A673 (cell line): ENCODE data around the gene KRTAP4-5. TPM values are rescaled to one million over a fixed set of nuclear protein-coding genes. Genes with fewer than 3 reads are reported as not detected.
"Not testable (repeated sequence)": the region's sequence is repeated elsewhere in the genome, so short reads cannot be mapped to it uniquely, and the experiment has no call there.

ENCODE experiments used
- BruUV-seq: library from RNA; stranded (reverse); fragments of 400-500 nt; replicated peaks from 2 replicates; lab custom pipeline; 2021; lab: Mats Ljungman, UMichigan
- CTCF ChIA-PET: fragments of 300-600 bp; sonication (Branson Sonifier 250); formaldehyde crosslinking; loops from one replicate; lab custom pipeline; 2022; ENCODE audit warnings: antibody characterized with exemption; lab: Charles Lee
- POLR2A ChIA-PET: fragments of 300-600 bp; sonication (Branson Sonifier 250); formaldehyde crosslinking; loops from one replicate; lab custom pipeline; 2022; ENCODE audit warnings: antibody characterized with exemption; ENCODE audit not compliant: low non-redundant PET; lab: Charles Lee
- DNase-seq: peaks from one replicate; pipeline ENCODE4 v3.0.0-alpha.2; 2015; ENCODE audit warnings: low spot score
- H3K27ac ChIP-seq: fragments of 200-600 bp; sonication (generic); 2 replicates; pipeline ENCODE4 v1.5.1; 2016; ENCODE audit warnings: mixed run types, low read depth, mild to moderate bottlenecking, mixed read lengths, antibody characterized with exemption, low read length; ENCODE audit not compliant: poor library complexity, severe bottlenecking
- H3K27me3 ChIP-seq: fragments of 200-600 bp; sonication (generic); replicated peaks from 2 replicates; pipeline ENCODE4 v1.6.1; 2017; ENCODE audit warnings: mixed run types, low read depth, mild to moderate bottlenecking, mixed read lengths, antibody characterized with exemption, low read length; ENCODE audit not compliant: insufficient read depth, poor library complexity
- H3K36me3 ChIP-seq: fragments of 200-600 bp; sonication (generic); 2 replicates; pipeline ENCODE4 v1.6.1; 2016; ENCODE audit warnings: mixed run types, mild to moderate bottlenecking, mixed read lengths, antibody characterized with exemption, low read length; ENCODE audit not compliant: insufficient read depth, poor library complexity, severe bottlenecking
- H3K4me1 ChIP-seq: fragments of 200-600 bp; sonication (generic); 2 replicates; pipeline ENCODE4 v1.6.1; 2017; ENCODE audit warnings: mixed run types, mild to moderate bottlenecking, mixed read lengths, antibody characterized with exemption, low read length; ENCODE audit not compliant: insufficient read depth, poor library complexity, severe bottlenecking
- H3K4me3 ChIP-seq: fragments of 200-600 bp; sonication (generic); 2 replicates; pipeline ENCODE4 v1.5.1; 2016; ENCODE audit warnings: low read depth, mixed run types, mild to moderate bottlenecking, mixed read lengths, low read length; ENCODE audit not compliant: poor library complexity, severe bottlenecking
- H3K9me3 ChIP-seq: fragments of 200-600 bp; sonication (generic); 2 replicates; pipeline ENCODE4 v1.6.1; 2016; ENCODE audit warnings: mixed run types, low read depth, mild to moderate bottlenecking, mixed read lengths, antibody characterized with exemption, low read length; ENCODE audit not compliant: poor library complexity, severe bottlenecking
- CTCF ChIP-seq: fragments of 300-800, 200-600 bp; sonication (generic); conservative IDR thresholded peaks from 2 replicates; pipeline ENCODE4 v1.5.1; 2017; ENCODE audit warnings: low read depth, mild to moderate bottlenecking, antibody characterized with exemption, low read length, moderate library complexity, mixed read lengths
- EZH2 ChIP-seq: fragments of 200-600 bp; sonication (generic); IDR thresholded peaks from 2 replicates; pipeline ENCODE4 v1.6.1; 2017; ENCODE audit warnings: borderline replicate concordance, low read depth, mild to moderate bottlenecking, mixed read lengths, antibody characterized with exemption, low read length; ENCODE audit not compliant: poor library complexity, severe bottlenecking
- intact Hi-C: fragments of 100-400 bp; cut with micrococcal nuclease; formaldehyde crosslinking; loops from one replicate; pipeline ENCODE4 v1.10.0; 2022; ENCODE audit not compliant: unreplicated experiment
- total RNA-seq: library from RNA; stranded (reverse); gene quantifications from 2 replicates; pipeline ENCODE4 v1.2.3, GENCODE V29; 2021

KRTAP4-5 gene
- total RNA-seq, 1 experiment from 2014 or later = not detected

- no peaks in the 10 kb centered on the region for H3K36me3 ChIP-seq
- BruUV-seq = no TSS peak
- H3K27me3 ChIP-seq = no peaks in the 10 kb centered on the region
- TF ChIP-seq CTCF = no peak
- TF ChIP-seq EZH2 = no peak
- no peak overlapping the region for H3K27ac ChIP-seq
- intact Hi-C loops = no loop called here
- no peak for DNase-seq
- ChIA-PET POLR2A (no interaction called here), CTCF (no interaction called here)
- no peak overlapping the region for H3K4me3 ChIP-seq
- no peaks in the 10 kb centered on the region for H3K4me1 ChIP-seq
- H3K9me3 ChIP-seq = no peaks in the 10 kb centered on the region
Measured at GRCh38 chr17:41125064-41125463, 24.6 kb downstream of the KRTAP4-5 start.

- H3K27ac ChIP-seq, BruUV-seq, intact Hi-C loops, H3K9me3 ChIP-seq, CTCF ChIA-PET, H3K36me3 ChIP-seq, H3K27me3 ChIP-seq, H3K4me1 ChIP-seq, DNase-seq, POLR2A ChIA-PET, H3K4me3 ChIP-seq: not testable (repeated sequence)
Measured at GRCh38 chr17:41123991-41124371, 25.6 kb downstream of the KRTAP4-5 start, which contains the start of gene KRTAP4-12. KRTAP4-12 (minus strand) TSS chr17:41124182; CDS start chr17:41124122, 60 bp downstream.

GRCh38 chr17:41123292-41123990 lies 26.2 kb downstream of the KRTAP4-5 start:
- H3K4me3 ChIP-seq, DNase-seq, H3K9me3 ChIP-seq, H3K36me3 ChIP-seq, POLR2A ChIA-PET, H3K4me1 ChIP-seq, H3K27ac ChIP-seq, BruUV-seq, CTCF ChIA-PET, H3K27me3 ChIP-seq, intact Hi-C loops: not testable (repeated sequence)

GRCh38 chr17:41121742-41122141 lies 27.9 kb downstream of the KRTAP4-5 start:
- no peak for TF ChIP-seq CTCF
- no peak for TF ChIP-seq EZH2
- Histone ChIP-seq H3K9me3 (no peaks in the 10 kb centered on the region), H3K4me1 (no peaks in the 10 kb centered on the region), H3K36me3 (no peaks in the 10 kb centered on the region), H3K4me3 (no peak overlapping the region), H3K27ac (no peak overlapping the region), H3K27me3 (no peaks in the 10 kb centered on the region)
- ChIA-PET CTCF (no interaction called here), POLR2A (no interaction called here)
- intact Hi-C loops = no loop called here
- no peak for DNase-seq
- no TSS peak for BruUV-seq

GRCh38 chr17:41119696-41120690 lies 29.6 kb downstream of the KRTAP4-5 start:
- H3K27ac ChIP-seq, H3K4me3 ChIP-seq, H3K27me3 ChIP-seq, BruUV-seq, intact Hi-C loops, H3K9me3 ChIP-seq, CTCF ChIA-PET, DNase-seq, H3K4me1 ChIP-seq, H3K36me3 ChIP-seq, POLR2A ChIA-PET: not testable (repeated sequence)
